Left lung (tissue), 10 donors: Measurements from ENCODE around the gene SPDYE3. TPM values are rescaled to one million over a fixed set of nuclear protein-coding genes. Genes with fewer than 3 reads are reported as not detected.
A peak's percentile ranks its signal among the peaks of the same experiment; 100 is the strongest.
"Not testable (repeated sequence)": the region's sequence is repeated elsewhere in the genome, so short reads cannot be mapped to it uniquely, and the experiment has no call there.

Experiments used
- ATAC-seq: fragments of 200-7000 bp; cut with Tn5 transposase; one replicate; pipeline ENCODE4 v1.9.1; 2020; ENCODE audit warnings: moderate library complexity
- DNase-seq, 4 donors: peaks; one replicate each; pipeline ENCODE4 v3.0.0-alpha.2; 2013 to 2020
- H3K27ac ChIP-seq, 2 donors: fragments of 200-600 bp; sonication (generic) in 1 of 2; one replicate each; pipeline versions ENCODE4 v1.5.0 to v1.8.0; 2020 to 2021
- H3K27me3 ChIP-seq, 2 donors: fragments of 200-600 bp; sonication (generic) in 1 of 2; one replicate each; pipeline versions ENCODE4 v1.5.0 to v1.8.0; 2020 to 2021
- H3K36me3 ChIP-seq, 2 donors: fragments of 200-600 bp; sonication (generic) in 1 of 2; one replicate each; pipeline versions ENCODE4 v1.5.0 to v1.8.0; 2020 to 2021
- H3K4me1 ChIP-seq, 2 donors: fragments of 200-600 bp; one replicate each; pipeline ENCODE4 v1.8.0; 2021
- H3K4me3 ChIP-seq, 2 donors: fragments of 200-600 bp; sonication (generic) in 1 of 2; one replicate each; pipeline versions ENCODE4 v1.5.0 to v1.8.0; 2020 to 2021; ENCODE audit warnings: mild to moderate bottlenecking in 1 of 2
- H3K9me3 ChIP-seq, 2 donors: fragments of 200-600 bp; sonication (generic) in 1 of 2; one replicate each; pipeline versions ENCODE4 v1.5.0 to v1.8.0; 2020 to 2021
- intact Hi-C, 2 donors: fragments of 100-400 bp; cut with DNase I; formaldehyde crosslinking; loops; one replicate each; pipeline versions ENCODE4 v1.11.2 to v1.14.2; 2022
- polyA plus RNA-seq, 6 donors: library from polyadenylated mRNA; unstranded; fragments of 120-200 nt; gene quantifications; one replicate each; pipeline ENCODE4 v1.2.1, GENCODE V29; 2013; ENCODE audit not compliant: insufficient read length in 6 of 6
- total RNA-seq, 2 donors: library from RNA; stranded (reverse); fragmentation: NEBNext Ultra II Directional; extraction: Animal tissue kit (Norgen Biotek cat#: 25700); gene quantifications; one replicate each; pipeline ENCODE4 v1.2.1, GENCODE V29; 2021
- TF ChIP-seq, protein P1 (sequence below), 2 donors: fragments of 200-600 bp; sonication (generic) in 1 of 2; IDR thresholded peaks; one replicate each; pipeline versions ENCODE4 v1.5.0 to v1.8.0; 2021; ENCODE audit warnings: antibody characterized with exemption in 2 of 2
- donor health status: DM: no; HTN: yes; CAD: no.
- donor health status: DM: no; HTN: no; CAD: no.

SPDYE3 gene
- total and polyA plus RNA-seq, 8 donors = 6.6 to 8.4 (median 7.2) TPM; not detected in 2

DNA sequence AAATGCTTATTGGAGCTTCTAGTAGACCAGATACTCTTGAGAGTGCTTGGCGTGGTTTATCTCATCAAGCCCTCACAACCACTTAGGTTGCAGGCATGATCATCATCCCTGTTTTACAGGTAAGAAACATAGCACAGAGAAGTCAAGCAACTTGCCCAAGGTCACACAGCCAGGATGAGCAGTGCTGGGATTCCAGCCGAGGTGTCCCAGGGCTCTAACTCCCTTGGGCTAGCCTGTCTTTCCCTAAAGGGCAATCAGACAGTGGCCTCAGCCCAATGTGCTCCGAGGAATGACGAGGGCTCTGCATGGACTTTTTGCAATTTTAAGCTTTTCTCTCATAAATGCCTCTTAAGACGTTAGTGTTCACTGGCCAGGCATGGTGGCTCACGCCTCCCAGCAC, 39.9 kb upstream of the SPDYE3 start:
- peaks cover 6 to 14% of the 10 kb centered on the region in 2 donors for H3K4me1 ChIP-seq
- intact Hi-C loops = no loop called here
- no peak overlapping the region for H3K4me3 ChIP-seq
- DNase-seq = no peak
- H3K27me3 ChIP-seq = no peaks in the 10 kb centered on the region
- TF ChIP-seq, protein P1, sequence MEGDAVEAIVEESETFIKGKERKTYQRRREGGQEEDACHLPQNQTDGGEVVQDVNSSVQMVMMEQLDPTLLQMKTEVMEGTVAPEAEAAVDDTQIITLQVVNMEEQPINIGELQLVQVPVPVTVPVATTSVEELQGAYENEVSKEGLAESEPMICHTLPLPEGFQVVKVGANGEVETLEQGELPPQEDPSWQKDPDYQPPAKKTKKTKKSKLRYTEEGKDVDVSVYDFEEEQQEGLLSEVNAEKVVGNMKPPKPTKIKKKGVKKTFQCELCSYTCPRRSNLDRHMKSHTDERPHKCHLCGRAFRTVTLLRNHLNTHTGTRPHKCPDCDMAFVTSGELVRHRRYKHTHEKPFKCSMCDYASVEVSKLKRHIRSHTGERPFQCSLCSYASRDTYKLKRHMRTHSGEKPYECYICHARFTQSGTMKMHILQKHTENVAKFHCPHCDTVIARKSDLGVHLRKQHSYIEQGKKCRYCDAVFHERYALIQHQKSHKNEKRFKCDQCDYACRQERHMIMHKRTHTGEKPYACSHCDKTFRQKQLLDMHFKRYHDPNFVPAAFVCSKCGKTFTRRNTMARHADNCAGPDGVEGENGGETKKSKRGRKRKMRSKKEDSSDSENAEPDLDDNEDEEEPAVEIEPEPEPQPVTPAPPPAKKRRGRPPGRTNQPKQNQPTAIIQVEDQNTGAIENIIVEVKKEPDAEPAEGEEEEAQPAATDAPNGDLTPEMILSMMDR (IDR thresholded peaks at IDR 0.05) = no peak
- H3K9me3 ChIP-seq = no peaks in the 10 kb centered on the region
- no peak for ATAC-seq
- no peak overlapping the region for H3K27ac ChIP-seq
- no peaks in the 10 kb centered on the region for H3K36me3 ChIP-seq

DNA sequence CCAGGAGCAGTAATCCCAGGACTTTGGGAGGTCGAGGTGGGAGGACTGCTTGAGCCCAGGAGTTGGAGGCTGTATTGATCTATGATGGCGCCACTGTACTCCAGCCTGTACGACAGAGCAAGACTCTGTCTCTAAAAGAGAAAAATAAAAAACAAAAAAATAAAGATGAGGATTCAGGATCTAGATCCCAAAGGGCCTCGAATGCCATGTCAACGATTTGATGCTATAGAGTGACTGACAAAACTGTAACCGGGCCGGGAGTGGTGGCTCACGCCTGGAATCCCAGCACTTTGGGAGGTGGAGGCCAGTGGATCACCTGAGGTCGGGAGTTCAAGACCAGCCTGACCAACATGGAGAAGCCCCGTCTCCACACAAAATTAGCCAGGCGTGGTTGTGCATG, 38.6 kb upstream of the SPDYE3 start:
- intact Hi-C loops, ATAC-seq, H3K4me3 ChIP-seq, H3K36me3 ChIP-seq, H3K27me3 ChIP-seq, DNase-seq, H3K27ac ChIP-seq, H3K9me3 ChIP-seq: not testable (repeated sequence)
- H3K4me1 ChIP-seq = peaks cover 6 to 16% of the 10 kb centered on the region in 2 donors

DNA sequence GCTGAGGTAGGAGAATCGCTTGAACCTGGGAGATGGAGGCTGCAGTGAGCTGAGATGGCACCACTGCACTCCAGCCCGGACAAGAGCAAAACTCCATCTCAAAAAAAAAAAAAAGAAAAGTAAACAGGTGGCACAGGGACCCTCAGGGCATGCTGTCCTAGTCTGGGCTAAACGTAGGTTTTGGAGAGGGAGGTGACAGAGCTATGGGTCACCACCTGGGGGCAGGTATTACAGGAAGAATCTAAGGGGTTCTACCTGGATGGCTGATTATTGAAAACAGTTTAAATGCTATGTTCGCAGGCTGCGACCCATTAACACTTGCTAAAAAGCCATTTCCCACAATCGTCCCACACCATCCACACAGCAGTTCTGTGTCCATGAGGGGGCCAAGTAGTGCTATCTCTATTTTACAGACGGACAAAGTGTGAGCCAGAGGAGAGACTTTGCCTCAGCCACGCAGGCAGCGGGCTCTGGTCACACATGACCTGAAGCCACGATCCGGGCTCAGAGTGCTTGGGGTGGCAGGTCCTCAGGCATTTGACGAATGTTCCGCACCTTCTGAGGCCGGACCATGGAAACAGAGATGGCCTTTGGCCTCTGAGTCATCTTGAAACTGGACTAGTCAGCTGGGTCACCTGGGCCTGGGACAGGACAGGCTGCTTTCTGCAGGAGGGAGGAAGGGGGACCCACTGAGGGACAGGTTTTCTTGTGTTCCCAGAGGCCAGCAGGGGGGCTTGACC, 38.0 kb upstream of the SPDYE3 start:
- ATAC-seq, intact Hi-C loops, H3K27ac ChIP-seq, H3K9me3 ChIP-seq, H3K36me3 ChIP-seq, H3K27me3 ChIP-seq, H3K4me3 ChIP-seq, DNase-seq: not testable (repeated sequence)
- H3K4me1 ChIP-seq = peaks cover 6 to 16% of the 10 kb centered on the region in 2 donors

DNA sequence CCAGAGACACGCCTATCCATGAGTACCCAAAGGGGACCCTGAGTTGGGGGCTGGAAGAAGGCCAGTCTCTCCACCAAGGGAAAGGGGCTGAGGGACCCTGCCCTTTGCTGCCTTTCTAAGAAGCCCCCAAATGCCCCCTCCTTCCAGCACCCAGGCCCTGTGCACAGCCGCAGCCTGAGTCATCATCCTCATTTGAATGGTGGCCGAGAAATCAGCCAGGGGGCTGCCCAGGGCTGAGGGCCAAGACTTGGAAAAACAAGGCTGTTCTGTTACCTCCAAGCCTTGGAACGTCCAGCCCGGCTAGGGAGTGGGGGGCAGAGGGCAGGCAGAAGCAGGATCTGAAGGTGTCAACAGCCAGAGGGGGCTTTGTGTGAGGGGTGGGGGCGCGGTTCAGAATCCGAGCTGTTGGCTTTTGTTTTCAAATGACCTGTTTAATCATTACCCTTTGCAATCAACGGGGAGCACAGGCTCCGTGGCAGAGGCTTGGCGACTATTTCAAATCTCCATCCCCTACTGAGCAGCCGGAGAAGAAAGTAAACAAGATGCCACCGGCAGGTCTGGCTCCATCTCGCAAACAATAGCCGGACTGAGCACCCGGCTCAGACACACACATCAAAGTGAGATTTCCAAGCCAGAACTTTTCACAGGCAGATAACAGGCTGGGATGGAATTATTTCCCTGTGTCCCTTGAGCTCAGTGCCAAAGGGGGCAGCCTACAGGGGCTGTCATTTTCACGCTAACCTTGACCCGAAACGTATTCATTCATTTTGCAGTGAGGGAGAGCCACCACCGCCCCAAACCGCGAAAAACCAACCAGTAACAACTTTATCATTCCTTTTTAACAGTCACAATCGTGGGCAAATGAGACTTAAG, 37.2 kb upstream of the SPDYE3 start:
- not testable (repeated sequence) for ATAC-seq

DNA sequence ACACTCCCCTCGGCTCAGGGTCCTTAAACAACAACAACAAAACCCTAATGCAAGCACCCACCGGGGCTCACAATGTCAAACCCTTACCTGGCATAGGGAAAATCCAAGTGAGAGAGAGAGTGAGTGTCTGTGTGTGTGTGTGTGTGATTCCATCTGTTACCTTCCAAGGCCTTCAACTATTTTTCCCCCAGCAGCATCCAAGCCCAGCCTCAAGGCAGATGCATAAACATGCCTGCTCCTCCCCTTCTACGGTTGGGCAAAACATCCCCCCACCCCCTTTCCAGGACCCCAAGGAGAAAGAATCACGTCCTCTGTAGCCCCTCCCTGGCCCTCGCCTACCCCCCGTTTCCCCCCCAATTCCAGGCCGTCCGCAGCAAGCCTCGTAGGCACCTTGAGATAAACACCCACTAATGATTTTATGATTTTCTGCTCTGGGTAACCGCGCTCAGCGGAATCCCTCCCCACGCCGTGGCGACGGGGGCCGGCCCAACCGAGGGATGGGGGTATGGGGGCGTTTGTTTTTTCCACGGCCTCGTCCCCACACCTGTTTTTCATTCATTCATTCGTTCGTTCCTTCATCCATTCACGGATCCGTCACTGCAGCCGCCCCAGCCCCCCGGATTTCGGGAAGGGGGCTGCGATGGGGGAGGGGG, 36.4 kb upstream of the SPDYE3 start:
- intact Hi-C loops, H3K27me3 ChIP-seq, H3K36me3 ChIP-seq, H3K27ac ChIP-seq, H3K9me3 ChIP-seq: not testable (repeated sequence)
- Histone ChIP-seq H3K4me1 (peaks cover 4 to 16% of the 10 kb centered on the region in 2 donors), H3K4me3 (peak overlapping the region; percentile 50 to 62)
- DNase-seq (peak in 2 of 4 donors; percentile 14 to 16), ATAC-seq (peak; percentile 6)

More for the DNA sequence above, 37.2 kb upstream of the SPDYE3 start:
- H3K9me3 ChIP-seq, H3K36me3 ChIP-seq, intact Hi-C loops, H3K27ac ChIP-seq, H3K27me3 ChIP-seq: not testable (repeated sequence)
- peaks cover 6 to 16% of the 10 kb centered on the region in 2 donors for H3K4me1 ChIP-seq
- H3K4me3 ChIP-seq = peak overlapping the region in 1 of 2 donors; percentile 62
- peak in 1 of 4 donors; percentile 16 for DNase-seq

DNA sequence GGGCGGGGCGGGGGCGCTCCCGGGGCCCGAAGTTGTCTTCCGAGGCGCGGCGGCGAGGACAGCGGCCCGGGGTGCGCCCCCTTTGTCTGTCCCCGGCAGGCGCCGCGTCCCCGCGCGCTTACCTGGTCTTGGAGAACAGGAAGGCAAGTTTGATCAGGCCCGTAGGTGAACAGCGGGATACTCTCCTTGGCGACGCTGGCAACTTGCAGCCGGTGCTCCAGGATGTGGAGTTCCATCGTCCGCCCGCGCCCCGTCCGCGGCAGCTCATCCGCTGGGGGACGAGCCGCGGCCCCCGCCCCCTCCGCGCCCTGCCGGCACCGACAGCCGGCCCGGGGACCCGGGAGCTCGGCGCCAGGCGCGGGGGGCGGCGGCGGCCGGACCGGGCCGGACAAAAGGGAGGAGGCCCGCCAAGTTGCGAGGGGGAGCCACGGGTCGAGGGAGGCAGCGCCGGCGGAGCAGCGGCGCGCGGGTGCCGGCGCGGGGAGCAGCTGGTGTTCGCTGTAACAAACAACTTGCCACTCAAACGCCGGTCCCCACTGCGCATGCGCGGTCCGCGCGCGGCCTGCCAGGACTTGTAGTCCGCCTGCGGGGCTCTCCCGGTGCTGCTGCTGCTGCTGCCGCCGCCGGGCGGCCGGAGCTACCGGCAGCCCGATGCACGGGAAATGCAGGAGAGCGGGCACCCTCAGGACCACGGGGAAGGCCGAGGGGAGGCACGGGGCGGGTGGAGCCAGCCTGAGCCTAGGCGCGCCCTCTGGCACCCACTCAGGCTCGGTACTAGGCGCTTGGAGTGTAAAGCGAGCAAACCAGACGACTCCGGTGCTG, 35.6 kb upstream of the SPDYE3 start:
- intact Hi-C loops = no loop called here
- TF ChIP-seq, protein P1 (IDR thresholded peaks at IDR 0.05) = peak; percentile 12 to 50
- Histone ChIP-seq H3K27ac (peak overlapping the region in 1 of 2 donors; percentile 79), H3K4me1 (peaks cover 3 to 16% of the 10 kb centered on the region in 2 donors), H3K27me3 (no peaks in the 10 kb centered on the region), H3K9me3 (no peaks in the 10 kb centered on the region), H3K4me3 (peak overlapping the region; percentile 50 to 62), H3K36me3 (no peaks in the 10 kb centered on the region)
- DNase-seq (peak; percentile 89 to 100 (median 98)), ATAC-seq (peak; percentile 94)

DNA sequence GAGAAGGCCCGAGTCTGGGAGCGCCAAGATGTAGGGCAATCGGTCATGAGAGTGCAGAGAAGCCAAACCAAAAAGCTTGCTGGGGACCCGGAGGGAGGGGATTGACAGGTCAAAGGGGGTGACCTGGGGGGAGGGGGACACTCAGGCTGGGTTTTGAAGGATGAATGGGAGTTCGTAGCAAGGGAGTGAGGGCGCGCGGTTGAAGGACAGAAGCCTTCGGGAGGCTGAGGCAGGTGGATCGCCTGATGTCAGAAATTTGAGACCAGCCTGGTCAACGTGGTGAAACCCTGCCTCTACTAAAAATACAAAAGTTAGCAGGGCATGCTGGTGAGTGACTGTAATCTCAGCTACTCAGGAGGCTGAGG, 35.0 kb upstream of the SPDYE3 start:
- DNase-seq, intact Hi-C loops, ATAC-seq, H3K36me3 ChIP-seq, H3K27me3 ChIP-seq, H3K9me3 ChIP-seq: not testable (repeated sequence)
- H3K4me1 ChIP-seq = peaks cover 3 to 16% of the 10 kb centered on the region in 2 donors
- peak overlapping the region; percentile 50 to 62 for H3K4me3 ChIP-seq
- peak overlapping the region in 1 of 2 donors; percentile 79 for H3K27ac ChIP-seq
